Fibroblast of lung (primary cell): ENCODE results near the gene PGD.

ENCODE experiments used
- EZH2 ChIP-seq: IDR thresholded peaks from 2 replicates; pipeline ENCODE4 v1.5.1; 2012; ENCODE audit warnings: low read length, control low read depth, mild to moderate bottlenecking; ENCODE audit errors: missing control alignments
- TF ChIP-seq, protein P1 (sequence below), 2 donors: IDR thresholded peaks in 1 of 2; conservative IDR thresholded peaks in 1 of 2; 1 replicate in 1 of 2; 2 replicates in 1 of 2; pipeline ENCODE4 v1.5.1; 2011 to 2012; ENCODE audit warnings: low read length in 2 of 2, control low read depth in 1 of 2, inconsistent platforms in 1 of 2, low read depth in 1 of 2, mild to moderate bottlenecking in 1 of 2

DNA sequence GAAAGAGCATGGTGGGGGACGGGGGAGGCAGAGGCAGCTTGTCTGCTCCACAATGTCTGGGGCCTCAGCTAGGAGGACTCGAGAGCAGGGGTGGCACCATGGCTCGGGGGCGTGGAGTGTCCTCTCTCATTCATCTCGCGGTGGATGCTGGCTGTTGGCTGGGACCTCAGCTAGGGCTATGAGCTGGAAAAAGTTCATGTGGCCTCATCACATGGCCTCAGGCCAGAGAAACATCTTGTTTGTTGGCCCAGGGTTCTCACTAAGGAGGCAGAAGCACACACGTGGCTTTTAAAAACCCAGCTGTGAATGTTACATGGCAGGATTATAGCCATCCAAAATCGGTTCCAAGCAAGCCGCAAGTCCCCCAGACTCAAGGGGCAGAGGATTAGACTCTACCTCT is 25.2 kb downstream of the PGD start:
- TF ChIP-seq, protein P1, sequence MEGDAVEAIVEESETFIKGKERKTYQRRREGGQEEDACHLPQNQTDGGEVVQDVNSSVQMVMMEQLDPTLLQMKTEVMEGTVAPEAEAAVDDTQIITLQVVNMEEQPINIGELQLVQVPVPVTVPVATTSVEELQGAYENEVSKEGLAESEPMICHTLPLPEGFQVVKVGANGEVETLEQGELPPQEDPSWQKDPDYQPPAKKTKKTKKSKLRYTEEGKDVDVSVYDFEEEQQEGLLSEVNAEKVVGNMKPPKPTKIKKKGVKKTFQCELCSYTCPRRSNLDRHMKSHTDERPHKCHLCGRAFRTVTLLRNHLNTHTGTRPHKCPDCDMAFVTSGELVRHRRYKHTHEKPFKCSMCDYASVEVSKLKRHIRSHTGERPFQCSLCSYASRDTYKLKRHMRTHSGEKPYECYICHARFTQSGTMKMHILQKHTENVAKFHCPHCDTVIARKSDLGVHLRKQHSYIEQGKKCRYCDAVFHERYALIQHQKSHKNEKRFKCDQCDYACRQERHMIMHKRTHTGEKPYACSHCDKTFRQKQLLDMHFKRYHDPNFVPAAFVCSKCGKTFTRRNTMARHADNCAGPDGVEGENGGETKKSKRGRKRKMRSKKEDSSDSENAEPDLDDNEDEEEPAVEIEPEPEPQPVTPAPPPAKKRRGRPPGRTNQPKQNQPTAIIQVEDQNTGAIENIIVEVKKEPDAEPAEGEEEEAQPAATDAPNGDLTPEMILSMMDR (conservative IDR thresholded peaks at IDR 0.05 in 1 of 2, IDR thresholded peaks at IDR 0.05 in 1 of 2; ENCODE audit: low read depth in 1 of 2, low read length in 2 of 2) = no peak
- TF ChIP-seq EZH2 = no peak
